ENCODE measurements around the gene MED27.

GRCh38 chr9:131813116-131813515 lies 266.6 kb downstream of the MED27 start:
- TF ChIP-seq CTCF (conservative IDR thresholded peaks at IDR 0.05 in 1 of 2, IDR thresholded peaks at IDR 0.05 in 1 of 2; ENCODE audit: low read depth in 1 of 2, low read length in 2 of 2), result no peak
- TF ChIP-seq EZH2 (IDR thresholded peaks at IDR 0.05; ENCODE audit: low read length, missing control alignments), result no peak
